ENCODE measurements around the gene TET2.
"Not testable (repeated sequence)": the region's sequence is repeated elsewhere in the genome, so short reads cannot be mapped to it uniquely, and the experiment has no call there.

Gene TET2

GRCh38 chr4:105282489-105282888, 135.8 kb downstream of the TET2 start:
- H3K4me3 ChIP-seq (ENCODE audit: low read depth, low read length) = no peak overlapping the region

GRCh38 chr4:105283501-105283900, 136.8 kb downstream of the TET2 start:
- no peak overlapping the region for H3K4me3 ChIP-seq (ENCODE audit: low read depth, low read length)

GRCh38 chr4:105288121-105288520, 141.4 kb downstream of the TET2 start:
- no peak overlapping the region for H3K4me3 ChIP-seq (ENCODE audit: low read depth, low read length)

- H3K4me3 ChIP-seq (ENCODE audit: low read depth, low read length) = no peak overlapping the region
Observed at GRCh38 chr4:105291925-105292324, 145.2 kb downstream of the TET2 start.

- H3K4me3 ChIP-seq (ENCODE audit: low read depth, low read length) = no peak overlapping the region
Observed at GRCh38 chr4:105293360-105293759, 146.7 kb downstream of the TET2 start.

- H3K4me3 ChIP-seq (ENCODE audit: low read depth, low read length) = no peak overlapping the region
Observed at GRCh38 chr4:105296672-105297071, 150.0 kb downstream of the TET2 start.

GRCh38 chr4:105299027-105299426, 152.4 kb downstream of the TET2 start:
- H3K4me3 ChIP-seq (ENCODE audit: low read depth, low read length) = not testable (repeated sequence)

GRCh38 chr4:105304085-105304484, 157.4 kb downstream of the TET2 start:
- H3K4me3 ChIP-seq (ENCODE audit: low read depth, low read length) = no peak overlapping the region

GRCh38 chr4:105305019-105305836, 158.6 kb downstream of the TET2 start:
- H3K4me3 ChIP-seq (ENCODE audit: low read depth, low read length) = no peak overlapping the region

- H3K4me3 ChIP-seq (ENCODE audit: low read depth, low read length) = no peak overlapping the region
Observed at GRCh38 chr4:105306158-105306781, 159.6 kb downstream of the TET2 start.

- no peak overlapping the region for H3K4me3 ChIP-seq (ENCODE audit: low read depth, low read length)
Observed at GRCh38 chr4:105306820-105307219, 160.1 kb downstream of the TET2 start.

GRCh38 chr4:105318486-105318885, 171.8 kb downstream of the TET2 start:
- H3K4me3 ChIP-seq (ENCODE audit: low read depth, low read length) = no peak overlapping the region

GRCh38 chr4:105327222-105327621, 180.5 kb downstream of the TET2 start:
- H3K4me3 ChIP-seq (ENCODE audit: low read depth, low read length) = no peak overlapping the region

GRCh38 chr4:105327956-105328355, 181.3 kb downstream of the TET2 start:
- H3K4me3 ChIP-seq (ENCODE audit: low read depth, low read length) = no peak overlapping the region

- H3K4me3 ChIP-seq (ENCODE audit: low read depth, low read length) = no peak overlapping the region
Observed at GRCh38 chr4:105329081-105329480, 182.4 kb downstream of the TET2 start.
